Measurements from ENCODE around the gene NAP1L4. TPM values are rescaled to one million over a fixed set of nuclear protein-coding genes. Genes with fewer than 3 reads are reported as not detected.
A peak's percentile ranks its signal among the peaks of the same experiment; 100 is the strongest.

The NAP1L4 gene
- total and polyA plus RNA-seq, 2 of the 8 experiments (the other 6 are each of a cell fraction or from before 2014, with no cell fraction given) = 75.8 to 194 TPM

DNA sequence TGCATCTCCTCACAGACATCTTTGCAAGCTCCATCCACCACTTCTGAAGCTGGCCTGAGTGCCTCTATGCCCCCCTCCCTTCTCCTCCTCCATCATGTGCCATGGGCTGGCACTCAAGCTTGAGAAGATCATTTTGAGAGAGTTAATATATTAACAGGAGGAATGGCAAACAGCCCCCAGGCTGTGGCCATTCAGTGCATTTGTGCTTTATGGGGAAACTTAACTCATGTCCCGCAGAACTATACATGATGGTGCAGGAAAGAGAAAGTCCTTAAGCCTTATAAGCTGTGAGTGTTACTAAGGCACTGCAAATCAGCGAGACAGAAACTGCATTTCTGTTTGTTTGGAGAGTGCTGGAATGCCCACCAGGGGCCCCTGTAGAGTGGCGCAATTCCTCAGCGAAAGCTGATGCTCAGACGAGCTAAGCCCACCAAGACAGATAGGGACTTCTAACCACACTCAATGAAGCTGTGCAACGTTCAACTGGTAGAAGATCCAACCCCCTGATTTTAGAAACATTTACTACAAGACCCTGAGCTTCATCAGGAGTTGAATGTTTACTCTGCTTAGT lies 36.1 kb downstream of the NAP1L4 start:
- DNase-seq (ENCODE audit: low read depth in 1 of 2, low spot score in 2 of 2) = no peak
- no peak overlapping the region for H4K5ac ChIP-seq (ENCODE audit: insufficient read length, low read depth, low read length)
- no peak overlapping the region for H3K4ac ChIP-seq (replicated peaks; ENCODE audit: insufficient read length, low read depth, low read length)
- H3K27me3 ChIP-seq (replicated peaks in 1 of 4; ENCODE audit: control insufficient read depth in 3 of 4, extremely low read depth in 1 of 4, insufficient read depth in 3 of 4, low read length in 3 of 4) = no peaks in the 10 kb centered on the region
- peaks cover 7% of the 10 kb centered on the region; the same call in 1 of the 2 replicates for H3K79me1 ChIP-seq (ENCODE audit: low read depth, low read length)
- no peak overlapping the region for H3K18ac ChIP-seq (ENCODE audit: extremely low read depth, low read length)
- no peak overlapping the region for H3K9ac ChIP-seq (replicated peaks in 1 of 4; ENCODE audit: extremely low read depth in 1 of 4, low read depth in 3 of 4, low read length in 3 of 4)
- H3K56ac ChIP-seq (replicated peaks; ENCODE audit: insufficient read length, low read depth, low read length) = no peak overlapping the region
- H2BK5ac ChIP-seq (ENCODE audit: low read depth, low read length) = no peak overlapping the region; the same call in 1 of the 2 replicates
- no peak overlapping the region for H2BK12ac ChIP-seq (ENCODE audit: low read depth, low read length)
- no peak overlapping the region for H4K8ac ChIP-seq (ENCODE audit: extremely low read depth, insufficient read depth, low read length)
- H3K14ac ChIP-seq (ENCODE audit: insufficient read length) = no peak overlapping the region
- no peak overlapping the region; the same call in 1 of the 2 replicates for H3K27ac ChIP-seq (ENCODE audit: low read depth, low read length)
- H2AFZ ChIP-seq (ENCODE audit: low read length) = no peak overlapping the region
- TF ChIP-seq, protein P1, sequence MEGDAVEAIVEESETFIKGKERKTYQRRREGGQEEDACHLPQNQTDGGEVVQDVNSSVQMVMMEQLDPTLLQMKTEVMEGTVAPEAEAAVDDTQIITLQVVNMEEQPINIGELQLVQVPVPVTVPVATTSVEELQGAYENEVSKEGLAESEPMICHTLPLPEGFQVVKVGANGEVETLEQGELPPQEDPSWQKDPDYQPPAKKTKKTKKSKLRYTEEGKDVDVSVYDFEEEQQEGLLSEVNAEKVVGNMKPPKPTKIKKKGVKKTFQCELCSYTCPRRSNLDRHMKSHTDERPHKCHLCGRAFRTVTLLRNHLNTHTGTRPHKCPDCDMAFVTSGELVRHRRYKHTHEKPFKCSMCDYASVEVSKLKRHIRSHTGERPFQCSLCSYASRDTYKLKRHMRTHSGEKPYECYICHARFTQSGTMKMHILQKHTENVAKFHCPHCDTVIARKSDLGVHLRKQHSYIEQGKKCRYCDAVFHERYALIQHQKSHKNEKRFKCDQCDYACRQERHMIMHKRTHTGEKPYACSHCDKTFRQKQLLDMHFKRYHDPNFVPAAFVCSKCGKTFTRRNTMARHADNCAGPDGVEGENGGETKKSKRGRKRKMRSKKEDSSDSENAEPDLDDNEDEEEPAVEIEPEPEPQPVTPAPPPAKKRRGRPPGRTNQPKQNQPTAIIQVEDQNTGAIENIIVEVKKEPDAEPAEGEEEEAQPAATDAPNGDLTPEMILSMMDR (IDR thresholded peaks at IDR 0.05; ENCODE audit: control extremely low read depth in 1 of 3, insufficient read depth in 1 of 3, low read depth in 1 of 3, low read length in 3 of 3) = peak; percentile 7 to 33 (median 29)
- TF ChIP-seq RAD21 (IDR thresholded peaks at IDR 0.05 in 1 of 2, conservative IDR thresholded peaks at IDR 0.05 in 1 of 2; ENCODE audit: low read depth in 2 of 2, low read length in 2 of 2) (peak in 1 of 2 experiments; percentile 27; a peak in 1 of 4 replicates), SP4 (IDR thresholded peaks at IDR 0.05; ENCODE audit: low read length) (no peak), CEBPB (IDR thresholded peaks at IDR 0.05; ENCODE audit: low read depth, low read length) (peak; percentile 79)
- ChIA-PET POLR2A (ENCODE audit: partially characterized antibody) (interaction anchor here (1.0 to 2.5 kb wide), 4 partner anchors 9 to 101 kb away, joined by 4 to 13 read pairs (median 6); partner anchors contain the start of genes CARS1 and NAP1L4), CTCF (ENCODE audit: partially characterized antibody) (interaction anchor here (0.6 to 4.0 kb wide), 14 partner anchors 9 to 197 kb away, joined by 3 to 19 read pairs (median 4); no protein-coding TSS in a partner anchor)
- no peaks in the 10 kb centered on the region for H3K9me3 ChIP-seq (ENCODE audit: insufficient read depth in 2 of 2, low read depth in 1 of 2, low read length in 1 of 2)
- no peak overlapping the region for H3K4me2 ChIP-seq (ENCODE audit: insufficient read depth in 1 of 2, low read depth in 2 of 2, low read length in 2 of 2)
- no peak overlapping the region for H3K4me3 ChIP-seq (ENCODE audit: extremely low read depth in 1 of 4, insufficient read depth in 2 of 4, low read depth in 3 of 4, low read length in 4 of 4)
- H3K4me1 ChIP-seq (replicated peaks in 1 of 4; ENCODE audit: control insufficient read depth in 3 of 4, insufficient read depth in 4 of 4, low read length in 3 of 4) = peaks cover 0 to 3% (median 1%) of the 10 kb centered on the region in 4 experiments; a peak in 3 of 7 replicates
- WGBS, 2 experiments (ENCODE audit: extremely low coverage in 1 of 2, insufficient coverage in 1 of 2, insufficient read length in 1 of 2, insufficient replicate concordance in 2 of 2, low coverage in 1 of 2, low lambda C conversion rate in 2 of 2, missing lambda C conversion rate in 1 of 2) = 84% methylated on average over 6 of the region's 6 CpGs; no CpG with 5 or more reads in 1 of the 2 experiments
- H2AK5ac ChIP-seq (ENCODE audit: low read depth, low read length) = no peak overlapping the region
- H3K79me2 ChIP-seq (ENCODE audit: control insufficient read depth in 1 of 2, insufficient read depth in 2 of 2, low read length in 2 of 2) = 0 out of 4 replicates have a peak, but pooled peaks cover 0 to 4% of the 10 kb centered on the region in 2 experiments
- H2BK120ac ChIP-seq (replicated peaks; ENCODE audit: low read depth, low read length) = no peak overlapping the region
- no peak overlapping the region for H4K91ac ChIP-seq (replicated peaks; ENCODE audit: insufficient read length, low read length)
- peaks cover 37 to 99% (median 87%) of the 10 kb centered on the region in 4 experiments for H3K36me3 ChIP-seq (ENCODE audit: control insufficient read depth in 2 of 4, insufficient read depth in 4 of 4, low read length in 3 of 4)
- no peak overlapping the region for H2BK15ac ChIP-seq (ENCODE audit: low read length)
- no peak overlapping the region for H2BK20ac ChIP-seq (ENCODE audit: low read length)
- no peaks in the 10 kb centered on the region for H3K23me2 ChIP-seq (ENCODE audit: low read depth, low read length)
- peaks cover 16 to 26% of the 10 kb centered on the region in 2 experiments for H4K20me1 ChIP-seq (replicated peaks in 1 of 2; ENCODE audit: control insufficient read depth in 1 of 2, insufficient read depth in 2 of 2, low read length in 2 of 2)
- FAIRE-seq = no peak
- no peak overlapping the region for H3K23ac ChIP-seq (ENCODE audit: insufficient read length)

Data from H1 (cell line).